D341Med (cell line): ENCODE measurements around the gene PRR5L.
A peak's percentile ranks its signal among the peaks of the same experiment; 100 is the strongest.

Source experiments
- DNase-seq: peaks from one replicate; pipeline ENCODE4 v3.0.0; 2012; ENCODE audit warnings: low spot score

PRR5L gene, protein sequence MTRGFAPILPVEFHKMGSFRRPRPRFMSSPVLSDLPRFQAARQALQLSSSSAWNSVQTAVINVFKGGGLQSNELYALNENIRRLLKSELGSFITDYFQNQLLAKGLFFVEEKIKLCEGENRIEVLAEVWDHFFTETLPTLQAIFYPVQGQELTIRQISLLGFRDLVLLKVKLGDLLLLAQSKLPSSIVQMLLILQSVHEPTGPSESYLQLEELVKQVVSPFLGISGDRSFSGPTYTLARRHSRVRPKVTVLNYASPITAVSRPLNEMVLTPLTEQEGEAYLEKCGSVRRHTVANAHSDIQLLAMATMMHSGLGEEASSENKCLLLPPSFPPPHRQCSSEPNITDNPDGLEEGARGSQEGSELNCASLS

DNA sequence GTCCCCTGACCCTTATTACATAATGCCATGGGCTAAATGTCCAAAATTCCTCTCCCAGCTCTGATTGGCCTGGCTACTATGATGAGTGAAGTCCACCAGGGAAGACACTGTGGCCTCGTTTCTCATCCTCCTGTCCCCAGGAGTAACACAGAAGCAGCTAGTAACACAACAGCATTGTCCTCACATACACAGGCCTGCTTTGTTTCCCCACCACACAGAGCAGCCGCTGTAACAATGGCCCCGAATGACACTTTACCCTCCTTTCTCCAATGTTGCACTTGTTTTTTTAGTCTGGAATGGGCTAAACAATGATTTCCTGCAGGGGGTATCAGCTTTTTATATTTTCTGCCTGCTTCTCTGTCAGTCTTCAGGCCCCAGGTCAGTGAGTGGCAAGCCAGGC is at the start of gene PRR5L:
Gene PRR5L (plus strand): TSS at position 363 of the 400 bp plus-strand sequence. CDS start 104,834 bp downstream, outside the sequence.
- no peak for DNase-seq

DNA sequence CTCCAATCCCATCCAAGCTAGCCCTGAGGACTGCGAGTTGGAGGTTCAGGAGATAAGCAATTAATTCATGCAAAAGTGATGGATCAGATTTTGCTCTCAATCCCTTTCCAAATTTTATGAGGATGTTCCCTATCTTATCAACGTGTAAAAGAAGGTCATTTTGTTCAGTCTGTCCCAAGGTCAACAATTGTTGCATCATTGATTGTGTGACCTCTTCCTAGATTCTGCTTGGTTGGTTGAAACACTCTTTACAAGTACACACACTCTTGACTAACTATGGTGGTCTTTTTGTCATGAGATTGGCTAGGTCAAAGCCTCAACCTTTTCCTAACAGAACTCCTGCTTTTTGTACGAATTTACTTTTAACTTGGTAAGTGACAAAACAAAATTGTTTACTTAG is 48.6 kb upstream of the PRR5L start:
- DNase-seq, result no peak

DNA sequence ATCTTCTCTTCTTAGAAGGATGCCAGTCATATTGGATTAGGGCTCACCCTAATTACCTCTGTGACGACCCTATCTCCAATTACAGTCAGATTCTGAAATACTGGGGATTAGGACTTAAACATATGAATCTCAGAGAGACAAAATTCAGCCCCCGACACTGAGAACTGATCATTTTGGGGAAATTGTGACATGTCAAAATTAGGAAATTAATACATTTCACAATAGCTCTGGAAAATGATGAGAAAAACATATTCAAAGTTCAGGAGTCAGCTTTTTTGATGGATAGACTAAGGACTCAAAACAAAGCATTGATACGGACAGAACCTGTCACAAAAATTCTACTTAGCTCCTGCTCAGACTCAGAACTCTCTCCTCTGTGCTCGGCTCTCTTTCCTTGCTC is 47.7 kb upstream of the PRR5L start:
- DNase-seq, result no peak

DNA sequence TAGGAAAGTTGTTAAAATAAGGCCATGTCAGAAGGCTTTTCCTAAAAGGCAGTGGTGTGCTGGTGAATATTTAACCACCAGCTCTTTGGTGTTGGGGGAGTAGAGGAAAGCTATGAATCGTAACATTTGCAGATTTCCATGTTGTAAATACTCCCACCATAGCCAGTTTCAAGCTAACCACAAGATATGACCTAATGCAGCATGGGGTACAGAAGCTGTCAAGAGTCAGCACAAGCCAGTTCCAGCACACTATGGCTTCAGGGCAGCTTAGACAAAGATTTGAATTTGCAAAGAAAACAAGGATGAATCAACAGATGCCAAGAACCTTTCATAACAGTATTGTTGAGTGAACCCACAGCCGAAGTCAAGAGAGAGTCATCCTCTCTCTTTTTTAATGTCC is 46.8 kb upstream of the PRR5L start:
- DNase-seq, result no peak

DNA sequence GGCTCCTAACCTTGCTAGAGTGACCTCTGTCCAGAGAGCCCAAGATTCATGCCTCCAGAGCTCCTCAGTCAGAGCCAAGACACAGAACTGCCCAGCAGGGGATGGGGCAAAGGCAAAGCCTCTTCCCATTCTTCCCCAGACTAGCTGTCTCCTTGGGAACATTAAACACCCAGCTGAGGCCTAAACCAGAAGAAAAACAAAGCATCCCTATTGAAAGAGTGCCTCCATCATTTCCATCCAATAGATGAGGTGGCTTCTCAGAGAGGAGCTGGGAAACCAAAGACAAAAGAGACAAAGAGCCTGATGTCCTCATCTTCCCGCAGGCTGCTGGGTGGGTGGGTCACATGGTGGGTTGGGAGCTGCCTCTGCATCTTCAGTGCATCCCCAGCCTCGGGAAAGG is 44.3 kb upstream of the PRR5L start:
- no peak for DNase-seq

DNA sequence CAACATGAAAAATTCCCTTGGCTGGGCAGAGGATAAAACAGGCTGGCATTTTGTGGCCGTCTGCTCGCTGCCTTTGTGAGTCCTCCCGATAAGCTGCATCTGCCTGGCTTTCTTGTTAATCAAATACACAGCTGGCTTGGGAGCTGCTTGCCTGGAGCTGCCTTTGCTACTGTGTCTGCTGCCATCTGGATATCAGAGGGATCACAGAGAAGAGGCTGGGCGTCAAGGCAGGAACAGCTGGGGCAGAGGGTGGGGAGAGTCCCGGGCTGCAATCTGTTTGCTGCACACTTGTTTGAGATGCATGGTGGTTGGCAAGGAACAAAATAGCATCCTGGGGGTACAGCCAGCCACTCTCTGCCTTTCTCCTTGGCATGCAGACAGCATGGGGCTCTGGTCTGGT is 42.9 kb upstream of the PRR5L start:
- DNase-seq, result peak; percentile 90

DNA sequence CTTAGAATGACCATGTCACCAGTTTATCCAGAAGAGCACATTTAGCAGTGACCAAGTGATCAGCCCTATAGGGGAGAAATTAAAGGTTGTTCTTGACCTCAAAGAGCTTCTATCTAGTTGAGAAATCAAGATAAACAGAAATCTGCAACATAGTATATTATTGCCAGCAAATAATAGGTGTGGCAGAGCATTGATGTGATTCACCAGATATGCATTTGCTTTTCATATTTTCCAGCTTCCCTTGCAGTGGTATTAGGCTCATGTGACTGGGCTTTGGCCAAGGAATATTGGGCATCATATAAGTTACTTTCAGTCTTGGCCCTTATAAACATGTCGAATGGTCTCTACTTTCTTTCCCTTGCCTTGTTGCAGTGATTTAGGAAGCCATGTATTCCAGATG is 41.4 kb upstream of the PRR5L start:
- no peak for DNase-seq

DNA sequence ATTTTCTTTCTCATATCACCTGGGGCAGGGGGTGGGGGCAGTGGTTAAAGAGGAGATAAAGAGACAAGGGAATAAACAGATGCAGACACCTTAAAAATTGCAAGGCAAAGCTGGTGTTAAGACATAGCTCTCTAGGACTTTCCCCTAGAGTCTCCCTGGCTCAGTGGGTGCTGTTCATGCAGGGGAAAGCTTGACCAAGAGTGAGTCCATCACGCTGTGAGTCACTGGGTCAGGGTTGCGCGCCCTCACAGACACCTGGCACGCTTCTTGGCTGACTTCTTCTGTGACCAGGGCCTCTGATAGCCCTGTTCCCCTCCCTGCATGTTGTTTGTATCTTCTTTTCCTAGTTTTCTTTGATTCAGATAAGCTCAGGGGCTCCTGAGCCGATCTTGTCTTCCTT is 38.7 kb upstream of the PRR5L start:
- no peak for DNase-seq

DNA sequence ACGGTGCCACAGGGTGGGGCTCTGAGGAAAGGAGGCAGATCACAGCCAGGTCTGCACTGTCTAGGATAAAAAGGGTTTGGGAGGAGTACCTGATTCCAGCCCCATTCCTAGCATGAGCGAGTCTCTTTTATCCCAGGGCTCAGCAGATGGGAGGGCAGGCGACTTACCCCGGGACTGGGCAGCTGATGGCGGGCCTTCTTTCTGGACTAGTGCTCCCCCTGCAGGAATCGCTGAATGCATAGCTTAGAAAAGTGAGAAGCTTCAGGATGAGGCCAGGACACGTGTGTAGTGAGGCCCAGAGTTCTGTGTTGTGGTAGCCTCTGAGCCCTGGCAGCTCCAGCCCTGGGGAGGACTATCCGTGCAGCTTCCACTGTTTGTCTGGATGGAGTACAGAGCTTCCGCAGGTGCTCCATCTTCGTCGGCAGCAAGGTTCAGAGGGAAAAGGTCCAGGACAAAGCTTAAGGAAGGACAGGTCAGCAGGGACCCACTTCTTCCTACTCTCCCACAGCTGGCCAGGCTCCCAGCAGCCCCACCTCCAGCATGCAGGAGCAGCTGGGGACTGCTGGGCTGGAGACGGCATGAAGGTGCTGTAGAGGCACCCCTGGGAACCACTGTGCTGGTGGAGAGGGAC is 37.2 kb upstream of the PRR5L start:
- DNase-seq, result peak; percentile 79

DNA sequence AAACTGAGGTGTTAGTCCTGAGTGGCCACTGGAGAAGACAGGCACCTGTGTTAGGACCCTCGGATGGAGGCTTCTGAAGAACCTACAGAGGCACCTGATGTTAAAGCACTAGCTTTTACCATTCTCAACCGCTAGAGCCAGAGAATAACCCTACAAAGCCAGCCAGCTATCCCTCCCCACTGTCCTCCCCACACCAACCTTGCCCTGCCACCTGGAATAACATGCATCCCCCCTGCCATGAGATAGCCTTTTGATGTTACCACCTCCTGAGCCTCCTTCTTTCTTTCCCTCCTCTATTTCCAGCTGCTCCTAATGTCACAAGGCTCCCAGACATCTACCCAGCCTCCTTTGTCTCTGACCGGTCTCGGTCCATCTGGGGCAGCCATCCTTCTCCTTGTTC is 35.0 kb upstream of the PRR5L start:
- no peak for DNase-seq

DNA sequence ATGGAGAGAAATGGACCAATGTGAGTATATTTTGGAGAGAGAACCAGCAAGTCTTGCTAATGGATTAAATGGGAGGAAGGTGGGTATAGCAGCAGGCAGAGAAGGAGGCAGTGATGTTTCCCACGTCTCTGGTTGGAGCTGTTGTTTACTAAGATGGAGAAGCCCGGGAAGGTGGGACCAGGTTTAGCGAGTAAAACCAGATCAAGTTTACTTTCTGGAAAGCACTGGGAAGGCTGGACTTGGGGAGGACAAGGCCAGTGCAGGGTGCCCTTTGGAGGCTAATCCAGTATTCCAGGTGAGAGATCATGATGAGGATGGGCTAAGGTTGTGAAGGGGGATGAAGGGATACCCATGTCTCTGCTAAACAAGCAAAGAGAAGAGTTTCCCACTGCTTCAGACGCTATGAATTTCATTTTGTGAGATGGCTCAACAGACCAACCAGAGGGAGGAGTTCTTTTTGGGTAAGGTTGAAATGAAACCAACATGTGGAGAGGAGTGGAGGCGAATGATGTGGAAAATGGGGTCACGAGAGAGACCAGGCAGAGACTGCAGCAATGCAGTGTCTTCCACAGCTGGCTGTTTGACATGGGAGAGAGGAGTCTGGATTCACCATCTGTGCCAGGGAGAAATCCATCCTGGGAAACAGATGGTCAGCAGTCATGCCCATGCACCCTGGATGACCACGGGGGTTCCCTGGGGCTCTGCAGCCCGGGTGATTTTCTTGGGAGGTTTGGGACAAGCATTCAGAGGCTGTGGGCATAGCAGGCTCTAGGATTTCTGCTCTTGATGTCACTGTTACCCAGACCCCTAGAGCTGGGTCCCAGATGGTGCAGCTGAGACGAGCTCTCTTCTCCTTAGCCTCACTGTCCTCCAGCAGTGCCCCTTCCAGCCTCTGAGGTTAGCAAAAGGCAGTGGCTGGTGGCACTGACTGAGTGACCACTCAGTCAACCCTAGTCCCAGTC is 31.8 kb upstream of the PRR5L start:
- DNase-seq, result no peak

DNA sequence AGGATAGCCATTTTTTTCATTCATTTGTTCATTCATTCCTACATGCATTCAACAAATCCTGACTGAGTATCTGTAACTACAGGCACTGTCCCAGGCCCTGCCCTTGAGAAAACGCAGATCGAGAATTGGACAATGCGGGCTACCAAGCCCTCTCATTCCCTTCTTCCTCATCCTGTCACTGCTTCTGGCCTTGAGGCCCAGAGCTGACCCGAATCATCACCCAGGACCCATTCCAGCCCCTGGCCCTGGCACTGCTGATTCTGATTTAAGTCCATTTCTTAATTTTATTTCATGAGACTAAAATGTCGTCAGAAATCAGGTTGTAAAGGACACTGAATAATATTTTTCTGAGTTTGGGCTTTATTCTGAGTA is 31.1 kb upstream of the PRR5L start:
- DNase-seq, result no peak

DNA sequence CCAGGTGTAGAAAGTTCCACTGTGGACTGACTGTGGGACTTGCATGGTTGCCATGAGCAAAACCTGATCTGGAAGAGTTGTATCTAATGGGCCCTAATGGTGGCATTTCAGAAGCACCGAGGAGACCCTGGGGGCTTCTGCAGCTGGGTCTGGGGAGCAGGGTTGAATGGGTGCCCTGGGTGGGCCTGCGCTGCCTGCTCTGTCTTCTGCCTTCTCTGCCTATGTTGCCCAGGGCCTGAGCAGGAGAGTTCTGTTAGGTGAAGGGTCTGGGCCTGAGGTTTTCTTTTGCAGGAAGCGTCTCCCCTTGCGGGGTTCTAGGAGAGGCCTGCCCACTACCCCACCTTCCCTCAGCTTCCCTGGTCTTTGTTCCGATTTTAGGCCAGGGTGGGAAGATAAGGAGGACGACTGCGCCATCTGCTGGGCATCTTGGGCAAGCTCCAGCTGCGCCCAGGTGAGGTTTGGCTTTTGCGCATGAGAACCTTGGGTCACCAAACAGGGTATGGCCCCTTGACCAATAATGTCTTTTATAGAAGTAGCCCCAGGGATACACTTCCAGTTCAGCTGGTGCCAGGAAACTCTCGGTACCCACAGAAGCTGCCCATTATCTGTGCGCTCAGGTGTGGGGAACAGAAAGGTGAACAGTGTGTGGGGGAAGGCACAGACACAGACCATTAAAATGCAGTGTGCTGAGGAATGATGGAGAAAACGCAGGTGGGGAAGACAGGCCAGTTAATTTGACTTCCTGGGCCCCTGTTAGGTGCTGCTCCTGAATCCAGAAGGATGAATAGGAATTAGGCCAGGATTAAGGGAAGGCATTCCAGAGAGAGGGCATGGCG is 30.1 kb upstream of the PRR5L start:
- DNase-seq, result peak; percentile 81

DNA sequence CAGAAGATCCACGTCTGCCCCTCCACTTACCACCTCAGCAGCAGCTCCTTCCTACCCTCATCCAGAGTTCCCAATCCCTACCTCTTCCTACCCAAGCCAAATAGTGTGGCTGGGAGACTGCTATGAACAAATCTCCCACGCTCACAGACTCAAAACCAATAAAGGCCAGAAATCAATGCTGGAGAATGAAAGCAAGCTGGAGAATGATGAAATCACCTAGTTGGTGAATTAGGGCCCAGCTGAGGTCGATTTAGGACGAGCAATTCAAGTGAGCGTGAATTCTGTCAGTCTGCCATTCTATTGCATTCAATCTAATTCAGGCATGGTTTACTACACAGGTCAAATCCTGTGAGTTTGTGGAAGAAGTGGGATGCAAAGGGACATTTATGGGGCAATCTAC is 29.3 kb upstream of the PRR5L start:
- no peak for DNase-seq

DNA sequence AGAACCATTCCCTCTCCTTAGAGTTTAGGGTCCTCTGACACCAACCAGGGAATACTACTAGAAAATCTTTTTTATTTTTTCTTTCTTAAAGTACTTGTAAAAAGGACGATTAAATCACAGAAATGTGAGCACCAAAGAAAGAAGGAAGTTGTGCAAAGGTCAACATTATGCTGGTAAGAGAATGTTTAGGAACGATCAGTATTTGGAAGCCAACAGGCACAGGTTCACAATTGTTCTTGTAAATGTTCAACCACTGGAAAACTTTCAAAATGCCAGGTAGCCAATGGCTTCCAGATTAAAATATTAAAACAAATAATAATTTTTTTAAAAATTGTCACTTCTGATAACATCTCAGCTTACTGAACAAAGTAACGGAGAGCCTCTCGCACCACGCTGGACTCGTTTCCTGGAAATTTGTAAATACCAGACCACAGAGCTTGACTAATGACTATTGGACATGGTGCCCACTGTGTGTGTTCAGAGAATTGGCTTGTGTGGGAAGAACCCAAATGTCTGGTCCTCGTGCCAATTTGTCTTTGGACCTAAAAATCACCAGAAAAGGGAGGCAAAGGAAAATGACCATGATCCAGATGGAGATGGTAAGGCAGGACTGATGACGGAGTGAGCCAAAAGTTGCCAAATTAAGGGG is 27.6 kb upstream of the PRR5L start:
- DNase-seq, result no peak

DNA sequence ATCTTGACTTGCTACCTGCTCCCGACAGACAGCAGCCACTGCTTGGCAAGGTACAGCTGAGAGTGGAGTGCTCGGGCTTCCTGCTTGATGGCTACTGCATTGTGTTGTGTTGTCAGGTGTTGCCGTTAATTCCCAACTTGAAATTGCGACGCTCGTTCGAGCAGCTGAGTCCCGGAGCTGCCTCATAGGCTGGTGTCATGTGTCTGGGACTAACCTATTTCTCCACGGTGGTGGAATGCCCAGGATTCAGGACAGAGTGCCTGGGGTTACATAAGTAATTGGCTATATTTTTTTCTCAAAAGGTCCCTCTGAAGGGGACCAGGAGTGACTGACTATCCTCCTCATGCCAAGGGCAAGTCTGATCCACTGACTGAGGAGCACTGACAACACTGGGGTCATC is 25.4 kb upstream of the PRR5L start:
- DNase-seq, result no peak

DNA sequence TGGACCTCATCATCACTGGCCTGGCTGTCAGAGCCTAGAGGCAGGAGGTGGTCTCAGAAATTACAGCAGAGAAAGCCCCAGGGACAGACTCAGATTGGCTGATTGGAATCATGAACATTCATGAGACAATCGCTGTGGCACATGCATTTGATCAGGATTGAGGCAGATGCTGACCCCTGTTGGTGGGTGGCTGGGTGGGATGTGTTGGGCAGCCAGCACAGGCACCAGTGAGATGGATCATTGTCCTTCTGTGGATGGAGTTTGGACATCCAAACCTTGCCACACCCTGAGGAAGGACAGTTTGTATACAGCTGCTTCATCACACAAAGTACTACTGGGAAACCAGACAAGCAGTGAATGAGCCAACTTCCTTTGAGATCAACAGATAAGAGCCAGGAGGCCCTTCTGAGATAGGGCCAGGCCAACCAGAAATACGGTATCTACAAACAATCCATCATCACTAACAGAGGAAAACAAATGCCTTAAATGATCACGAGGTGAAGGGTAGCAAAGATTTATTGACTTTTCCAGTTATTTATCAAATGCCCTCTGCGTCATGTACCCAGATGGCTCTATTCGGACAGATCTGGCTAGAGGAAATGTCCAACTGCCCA is 24.2 kb upstream of the PRR5L start:
- no peak for DNase-seq

DNA sequence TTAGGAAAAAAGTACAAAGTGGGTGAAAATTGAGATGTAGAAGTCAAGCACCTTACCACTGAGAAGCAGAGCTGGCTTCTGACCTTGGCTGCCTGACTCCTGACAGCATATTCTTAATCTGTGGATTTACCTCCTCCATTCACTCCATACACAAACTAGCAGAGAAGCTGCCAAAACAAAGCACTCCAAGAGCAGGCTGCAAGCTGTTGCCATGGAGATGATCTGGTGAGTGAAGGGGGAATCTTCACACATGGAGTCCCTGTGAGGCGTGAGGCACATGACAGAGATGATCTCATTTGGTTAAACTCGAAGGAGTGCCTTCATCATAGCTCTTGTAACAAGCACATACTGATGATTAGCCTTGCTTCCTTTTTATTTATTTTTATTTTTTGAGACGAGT is 23.0 kb upstream of the PRR5L start:
- peak; percentile 80 for DNase-seq

DNA sequence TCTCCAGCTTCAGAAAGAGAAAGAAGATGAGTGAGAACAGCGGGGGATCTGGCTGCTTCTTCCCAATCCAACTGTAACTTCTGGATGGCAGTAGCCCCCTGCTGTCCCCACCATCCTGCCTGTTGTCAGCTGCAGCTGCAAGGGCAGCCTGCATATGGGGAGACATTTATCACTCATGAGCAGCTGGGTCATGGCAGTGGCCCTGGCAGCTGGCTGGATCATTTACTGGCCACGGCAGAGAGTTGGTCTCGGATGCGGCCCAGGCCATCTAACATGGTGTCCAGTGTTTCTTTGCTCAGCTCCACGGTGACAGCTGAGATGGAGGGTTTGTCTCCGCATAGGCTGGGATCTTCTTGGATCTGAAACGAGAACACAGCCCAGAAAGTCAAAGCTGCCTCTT is 21.7 kb upstream of the PRR5L start:
- no peak for DNase-seq

DNA sequence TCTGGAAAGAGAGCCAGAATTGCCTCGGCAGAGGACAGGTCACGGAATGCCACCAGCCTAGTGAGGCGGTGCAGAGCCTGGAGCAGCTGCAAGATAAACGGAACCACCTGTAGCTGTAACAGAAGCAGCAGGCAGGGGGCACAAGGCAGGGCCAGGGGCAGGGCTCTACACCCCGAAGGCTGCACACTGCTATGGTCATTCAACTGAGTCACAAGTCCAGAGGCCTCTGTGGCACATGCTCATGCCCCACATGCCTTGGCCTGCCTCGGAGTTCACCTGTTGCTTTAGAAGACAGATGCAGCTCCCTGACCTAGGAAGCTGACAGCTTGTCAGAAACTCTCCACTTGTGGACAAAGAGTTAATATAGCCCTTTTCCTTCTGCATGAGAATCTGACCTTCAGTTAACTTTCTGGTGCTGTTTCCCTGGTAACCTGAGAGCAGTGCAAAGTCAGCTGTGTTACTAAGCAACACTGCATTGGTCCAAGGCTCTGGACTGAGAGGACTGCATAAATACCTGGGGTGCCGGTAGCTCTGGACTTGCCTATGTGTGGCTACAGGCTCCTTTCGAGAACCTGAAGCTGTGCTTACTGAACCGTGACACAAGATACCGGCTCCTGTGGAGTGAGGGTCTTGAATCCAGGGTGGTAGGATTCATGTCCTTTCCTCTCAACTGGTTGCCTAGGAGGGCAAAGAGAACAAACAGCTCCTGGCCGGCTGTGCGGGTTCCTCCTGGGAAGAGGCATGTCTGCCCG is 17.4 kb upstream of the PRR5L start:
- DNase-seq, result no peak
